Hypothalamus (tissue), 51 donors: Measurements from ENCODE around the gene NUDT12.

ENCODE experiments used
- DNase-seq, 51 donors: peaks; one replicate each; lab custom pipeline; 2025; lab: John Stamatoyannopoulos, UW

The NUDT12 gene

DNA sequence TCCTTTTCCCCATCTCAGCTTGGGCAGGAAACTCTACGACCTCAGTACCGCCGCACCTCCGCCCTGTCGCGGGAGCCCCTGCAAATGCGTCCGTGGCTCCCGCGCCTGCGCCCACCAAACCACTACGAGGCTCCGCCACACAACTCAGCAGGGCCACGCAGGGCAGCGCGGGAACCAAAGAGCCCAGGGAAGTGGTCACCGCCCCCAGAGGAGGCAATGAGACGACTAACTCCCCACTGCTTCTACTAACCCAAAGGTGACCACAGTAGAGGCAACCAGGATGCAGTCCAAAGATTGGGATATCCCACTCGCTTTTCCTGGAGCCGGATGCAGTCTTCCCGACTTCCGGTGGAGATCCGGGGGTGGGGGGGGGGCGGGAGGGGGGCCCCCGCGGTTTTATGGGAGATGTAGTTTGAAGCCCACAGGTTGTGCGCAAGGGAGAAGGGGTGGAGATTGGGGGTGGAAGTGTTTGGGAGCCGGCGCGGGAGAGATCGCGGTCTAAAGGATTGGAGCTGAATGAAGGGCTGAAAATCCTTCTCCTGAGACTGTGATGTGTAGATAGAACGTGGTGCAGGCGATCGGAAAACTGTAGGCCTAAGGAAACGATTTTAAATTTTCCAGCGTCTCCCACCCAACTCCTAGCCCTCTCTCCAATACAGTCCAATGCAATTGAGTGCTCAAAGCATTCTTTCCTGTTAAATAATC, at the start of gene NUDT12:
Gene NUDT12, minus strand, starts transcription at position 337 of the 705 bp plus-strand sequence. CDS start 2,541 bp downstream, outside the sequence.
- peak in 50 of 51 donors; percentile 34 to 98 (median 78) for DNase-seq

DNA sequence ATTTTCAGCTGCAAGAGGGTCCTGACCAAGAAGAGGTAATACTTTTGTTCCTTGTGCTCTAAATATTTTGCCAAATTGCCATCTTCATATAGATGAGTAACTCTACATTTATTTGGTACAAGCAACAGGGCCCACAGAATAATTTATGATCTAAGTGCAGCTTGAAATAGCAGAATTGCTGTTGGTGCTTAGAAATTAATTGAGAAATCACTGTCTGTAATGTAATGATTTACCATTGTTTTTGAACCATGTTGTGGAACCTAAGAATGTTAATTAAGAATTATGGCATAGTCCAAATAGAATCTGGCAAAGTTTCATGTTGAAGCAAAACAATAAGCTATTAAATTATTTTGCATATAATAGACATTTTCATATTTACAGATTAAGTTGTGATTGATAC, 44.8 kb upstream of the NUDT12 start:
- DNase-seq = no peak

DNA sequence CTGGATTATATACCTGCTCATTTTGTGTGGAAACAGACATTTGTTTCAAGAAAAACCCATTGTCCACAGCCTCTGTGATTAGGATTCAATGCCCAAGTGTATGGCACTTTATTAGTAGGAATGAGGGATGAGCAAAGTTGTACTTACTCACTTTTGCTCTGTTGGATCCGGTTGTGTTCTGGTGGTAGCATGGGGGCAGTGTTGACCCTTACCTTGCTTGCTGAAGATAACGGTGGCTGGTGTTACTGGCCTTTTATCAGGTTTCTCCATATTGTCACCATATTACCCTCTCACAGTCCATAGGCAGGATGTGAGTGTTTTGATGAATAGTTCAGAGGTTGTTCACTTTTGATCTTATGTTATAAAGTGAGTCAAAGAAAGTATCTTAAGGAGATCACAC, 42.7 kb upstream of the NUDT12 start:
- DNase-seq = no peak

DNA sequence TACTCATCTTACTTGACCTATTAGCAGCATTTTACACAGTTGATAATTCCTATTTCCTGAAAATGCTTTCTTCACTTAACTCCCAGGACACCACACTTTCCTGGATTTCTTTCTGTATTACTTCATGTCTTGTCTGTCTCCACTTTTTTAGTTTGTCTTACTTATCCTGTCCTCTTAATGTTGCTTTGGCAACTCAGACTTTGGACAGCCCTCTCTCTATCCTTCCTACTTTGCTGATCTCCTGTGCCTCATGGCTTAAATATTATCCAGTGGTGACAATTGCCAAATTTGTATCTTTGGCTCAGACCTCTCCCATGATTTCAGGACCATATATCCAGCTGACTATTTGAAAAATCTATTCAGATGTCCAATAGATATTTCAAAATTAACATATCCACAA, 39.8 kb upstream of the NUDT12 start:
- DNase-seq = no peak

DNA sequence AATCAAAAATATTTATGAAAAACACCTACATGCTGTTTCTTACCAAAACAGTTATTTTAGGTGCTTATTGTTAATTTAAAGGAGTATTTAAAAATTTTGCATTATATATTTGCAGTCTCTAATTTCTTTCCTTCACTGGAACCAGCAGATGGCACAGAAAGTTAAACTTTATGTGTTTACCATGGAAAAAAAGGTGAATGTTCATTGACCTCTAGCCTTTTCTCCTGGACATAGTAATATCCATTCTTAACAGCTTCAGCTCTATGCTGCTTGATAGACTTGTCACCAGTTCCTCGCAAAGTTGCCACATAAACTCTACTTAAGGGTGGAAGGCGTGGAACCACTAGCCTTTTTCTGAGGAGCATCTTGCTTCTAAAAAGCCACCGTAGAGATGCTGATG, 38.7 kb upstream of the NUDT12 start:
- no peak for DNase-seq

DNA sequence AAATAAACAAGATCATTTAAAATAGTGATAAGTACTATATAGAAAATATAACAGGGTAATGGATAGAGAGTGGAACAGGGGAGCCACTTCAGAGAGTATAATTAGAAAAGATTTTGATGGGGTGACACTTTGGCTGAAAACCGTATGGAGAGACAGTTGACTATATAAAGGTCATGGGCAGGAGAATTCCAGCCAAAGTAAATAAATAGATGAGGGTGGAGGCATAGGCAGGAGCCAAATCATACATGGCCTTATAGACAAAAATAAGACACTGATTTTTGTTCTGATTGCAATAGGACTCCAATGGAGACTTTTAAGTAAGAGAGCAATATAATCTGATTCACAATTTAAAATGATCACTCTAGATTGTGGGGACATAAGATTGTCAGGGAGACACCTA, 37.5 kb upstream of the NUDT12 start:
- no peak for DNase-seq

DNA sequence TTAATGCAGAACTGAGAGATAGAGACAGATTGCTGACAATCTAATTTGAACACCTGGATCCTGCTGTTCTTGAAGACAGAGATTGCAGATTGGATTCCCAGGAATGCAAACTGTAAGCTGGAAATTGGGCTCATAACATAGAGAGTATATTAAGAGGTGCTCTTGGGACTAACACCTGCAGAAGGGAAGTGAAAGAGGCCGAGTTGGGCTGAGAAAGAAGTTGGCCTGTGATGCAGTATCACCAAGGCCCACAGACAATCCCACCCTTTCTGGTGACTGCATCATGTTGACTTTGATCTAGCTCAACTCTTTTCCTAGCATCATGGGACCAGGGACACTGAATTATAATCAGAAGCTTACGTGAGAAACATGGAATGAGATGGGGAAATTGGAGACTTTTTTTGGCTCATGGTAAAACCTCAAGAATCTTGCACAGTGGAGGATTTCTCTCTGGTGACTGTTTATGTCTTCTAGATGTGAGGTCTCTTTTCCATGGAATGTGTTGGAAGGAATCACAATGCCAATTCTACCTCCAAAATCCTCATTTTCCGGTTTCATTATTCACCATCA, 36.5 kb upstream of the NUDT12 start:
- DNase-seq = no peak

DNA sequence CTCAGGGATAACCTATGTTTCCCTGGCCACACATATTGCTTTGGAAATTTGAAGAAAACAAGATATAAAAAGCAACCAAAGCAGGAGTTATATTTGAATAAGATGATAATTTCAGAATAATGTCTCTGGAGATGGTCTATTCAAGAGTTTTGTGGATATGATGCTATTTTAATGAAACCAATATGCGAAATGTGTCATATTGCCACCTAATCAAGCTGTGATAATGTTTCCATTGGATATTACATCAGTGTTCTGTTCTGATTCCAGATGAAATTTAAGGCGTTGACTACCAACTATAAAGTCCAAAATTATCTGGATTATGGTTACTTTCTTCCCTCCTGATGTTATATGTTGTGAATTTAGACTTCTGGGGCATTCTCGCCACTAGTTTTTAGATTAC, 27.6 kb upstream of the NUDT12 start:
- no peak for DNase-seq

DNA sequence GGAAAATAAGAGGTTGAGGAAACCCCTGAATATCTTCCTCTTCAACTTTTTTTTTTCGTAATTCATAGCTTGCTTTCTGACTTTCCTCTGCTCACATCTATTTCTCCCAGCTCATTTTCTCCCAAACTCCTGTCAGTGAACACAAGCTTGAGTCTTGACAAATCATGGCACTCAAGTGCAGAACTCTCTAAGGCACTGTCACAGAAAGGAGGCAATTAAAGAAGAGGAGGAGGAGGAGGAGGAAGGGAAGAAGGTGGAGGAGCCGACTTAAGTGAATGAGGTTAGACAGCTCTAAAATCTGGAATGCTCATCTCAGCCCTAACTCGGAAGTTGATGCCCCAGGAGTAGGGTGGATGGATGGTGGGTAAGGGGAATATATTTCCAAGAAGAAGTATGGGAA, 27.2 kb upstream of the NUDT12 start:
- no peak for DNase-seq

DNA sequence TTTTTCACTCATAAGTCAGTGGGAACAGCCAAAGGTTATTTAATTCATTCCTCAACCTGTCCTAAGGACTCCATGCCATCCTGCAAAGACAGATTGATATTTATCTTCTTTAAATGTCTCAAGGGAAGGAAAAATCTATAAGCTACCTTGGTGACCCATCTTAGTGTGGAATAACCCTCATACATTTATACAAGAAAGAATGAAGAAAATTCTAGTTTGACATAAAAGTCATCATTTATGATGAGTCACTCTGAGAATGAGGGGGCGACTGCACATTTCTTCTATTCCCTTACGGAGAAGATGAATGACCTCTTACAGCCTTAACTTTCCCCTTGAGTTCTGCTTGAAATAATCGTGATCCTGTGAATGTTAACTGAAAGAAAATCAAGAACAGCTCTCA, 26.8 kb upstream of the NUDT12 start:
- no peak for DNase-seq

DNA sequence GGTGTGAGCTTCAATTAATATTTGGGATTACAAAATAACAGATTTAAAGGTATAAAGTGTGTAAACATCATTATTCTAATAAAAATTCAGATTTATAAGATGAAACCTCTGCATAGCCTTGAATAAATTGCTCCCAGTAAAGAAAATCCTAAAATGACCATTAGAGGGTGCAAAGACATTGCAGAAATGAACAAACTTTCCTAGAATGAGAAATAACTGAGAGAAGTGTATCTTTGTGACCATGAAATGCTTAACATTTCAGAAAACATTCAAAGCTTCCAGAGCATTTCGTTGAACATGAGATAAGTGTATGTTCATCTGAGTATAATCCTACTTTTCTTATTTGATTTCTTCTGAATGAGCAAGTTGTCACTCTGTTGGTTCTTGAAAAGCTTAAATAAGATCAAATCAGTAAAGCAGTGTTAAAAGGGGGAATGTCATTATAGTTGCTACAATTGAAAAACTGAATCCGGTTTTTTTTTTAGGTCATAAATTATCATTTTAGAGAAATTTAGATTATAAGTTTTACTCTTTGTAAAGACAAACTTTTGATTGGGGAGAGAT, 24.7 kb upstream of the NUDT12 start:
- no peak for DNase-seq

DNA sequence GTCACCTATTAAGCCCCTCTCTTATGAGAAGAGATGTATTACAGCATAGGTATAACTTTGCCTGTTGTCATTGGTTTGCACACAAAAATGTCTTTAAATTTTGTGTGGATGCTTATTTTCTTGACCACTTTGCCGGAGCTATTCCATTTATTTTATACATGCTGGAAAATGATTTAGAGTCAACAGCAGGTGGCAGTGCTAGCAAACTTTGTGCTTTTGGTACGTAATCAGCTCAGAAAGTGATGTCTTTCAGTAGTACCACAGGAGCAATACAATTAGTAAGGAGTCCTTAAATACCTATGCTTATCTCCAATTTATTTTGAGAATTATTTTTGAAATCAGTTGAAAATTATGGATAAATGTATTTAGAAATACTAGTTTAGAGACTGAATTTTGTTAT, 19.8 kb upstream of the NUDT12 start:
- DNase-seq = peak in 19 of 51 donors; percentile 0 to 48 (median 6)

DNA sequence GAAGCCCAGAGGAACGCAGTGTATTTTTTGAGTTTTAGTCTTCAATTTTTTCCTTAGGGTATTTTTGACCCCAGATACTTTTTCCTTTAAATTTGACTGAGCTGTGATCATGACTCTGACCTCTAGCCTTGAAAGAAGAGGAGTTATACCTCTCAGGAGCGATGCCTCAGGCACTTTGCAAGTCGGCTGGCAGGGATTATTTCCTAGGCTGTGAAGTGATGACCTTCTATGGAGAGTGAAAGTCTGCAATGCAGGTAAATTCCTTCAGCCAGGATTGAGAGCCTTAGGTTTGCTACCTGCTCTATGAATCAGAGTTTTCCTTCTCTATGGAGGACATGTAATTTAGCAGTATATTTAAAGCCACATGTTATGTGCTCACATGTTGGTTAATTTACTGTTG, 10.8 kb upstream of the NUDT12 start:
- DNase-seq = no peak

DNA sequence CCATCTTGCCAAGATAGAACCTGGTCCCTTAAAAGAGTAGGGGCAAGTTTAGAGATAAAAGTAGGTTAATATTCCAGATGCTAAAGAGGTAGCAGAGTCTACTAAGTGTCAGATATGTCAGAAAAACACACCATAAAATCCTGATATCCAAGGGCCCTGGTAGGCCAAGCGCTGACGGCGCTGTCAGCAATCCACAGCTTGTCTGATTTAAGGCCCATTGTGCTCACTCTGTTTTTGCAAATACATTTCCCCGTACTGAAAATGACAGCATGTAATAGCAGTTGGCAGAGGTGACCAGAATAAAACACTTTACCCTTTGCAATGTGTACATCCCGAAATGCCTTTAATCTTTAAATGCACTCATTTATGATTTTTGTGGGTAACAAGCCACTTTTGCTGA, 9.9 kb upstream of the NUDT12 start:
- DNase-seq = no peak

DNA sequence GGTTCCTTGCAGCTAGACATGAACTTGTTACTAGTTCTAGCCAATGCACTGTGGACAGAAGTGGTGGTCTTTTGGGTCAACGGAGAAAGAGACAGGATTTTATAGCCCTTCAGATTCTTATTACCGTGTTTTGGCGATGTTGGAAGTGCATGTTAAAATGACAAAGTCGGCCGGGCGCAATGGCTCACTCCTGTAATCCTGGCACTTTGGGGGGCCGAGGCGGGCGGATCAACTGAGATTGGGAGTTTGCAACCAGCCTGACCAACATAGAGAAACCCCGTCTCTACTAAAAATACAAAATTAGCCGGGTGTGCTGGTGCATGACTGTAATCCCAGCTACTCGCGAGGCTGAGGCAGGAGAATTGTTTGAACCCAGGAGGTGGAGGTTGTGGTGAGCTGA, 9.1 kb upstream of the NUDT12 start:
- DNase-seq = no peak

DNA sequence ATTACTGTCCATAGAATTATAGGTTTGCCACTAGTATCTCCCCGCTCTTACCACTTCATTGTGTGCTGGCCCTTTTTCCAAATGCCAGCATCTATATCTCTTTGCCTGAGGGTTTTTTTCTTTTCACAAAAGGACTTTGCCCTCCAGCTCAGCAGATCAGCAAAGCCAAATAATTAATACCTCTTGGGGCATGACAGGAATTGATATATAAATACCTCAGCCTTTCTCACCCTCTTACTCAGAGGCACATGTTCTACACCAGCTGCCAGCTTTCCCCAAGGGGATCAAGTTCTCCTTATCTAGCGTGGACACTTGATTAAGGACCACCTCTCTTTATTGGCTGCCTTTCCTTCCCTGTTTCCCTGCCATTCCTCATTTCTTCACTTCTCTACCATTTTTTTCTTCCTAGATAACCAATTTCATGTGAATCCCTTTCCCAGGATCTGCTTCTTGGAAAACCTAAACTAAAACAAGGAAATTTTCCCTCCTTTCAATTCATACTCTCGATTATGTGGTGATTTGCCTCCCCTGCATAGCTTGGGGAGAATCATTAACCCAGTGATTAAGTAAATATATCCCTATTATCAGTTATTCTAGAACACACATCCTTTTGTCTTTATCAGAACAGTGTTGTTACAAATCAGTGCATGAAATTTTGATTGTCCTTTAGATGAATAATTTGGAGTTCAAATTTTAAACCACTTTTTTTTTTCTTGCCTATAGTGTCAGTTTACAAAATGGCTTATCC, 6.9 kb upstream of the NUDT12 start:
- DNase-seq = no peak

DNA sequence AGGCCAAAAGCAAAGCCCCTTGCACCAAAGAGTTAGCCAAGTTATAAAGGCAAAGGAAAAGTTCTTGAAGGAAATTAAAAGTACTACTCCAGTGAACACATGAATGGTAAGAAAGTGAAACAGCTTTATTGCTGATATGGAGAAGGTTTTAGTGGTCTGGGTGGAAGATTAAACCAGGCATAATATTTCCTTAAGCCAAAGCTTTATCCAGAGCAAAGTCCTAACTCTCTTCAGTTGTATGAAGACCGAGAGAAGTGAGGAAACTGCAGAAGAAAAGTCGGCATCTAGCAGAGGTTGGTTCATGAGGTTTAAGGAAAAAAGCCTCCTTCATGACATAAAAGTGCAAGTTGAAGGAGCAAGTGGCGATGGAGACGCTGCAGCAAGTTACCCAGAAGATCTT, 3.1 kb upstream of the NUDT12 start:
- no peak for DNase-seq

DNA sequence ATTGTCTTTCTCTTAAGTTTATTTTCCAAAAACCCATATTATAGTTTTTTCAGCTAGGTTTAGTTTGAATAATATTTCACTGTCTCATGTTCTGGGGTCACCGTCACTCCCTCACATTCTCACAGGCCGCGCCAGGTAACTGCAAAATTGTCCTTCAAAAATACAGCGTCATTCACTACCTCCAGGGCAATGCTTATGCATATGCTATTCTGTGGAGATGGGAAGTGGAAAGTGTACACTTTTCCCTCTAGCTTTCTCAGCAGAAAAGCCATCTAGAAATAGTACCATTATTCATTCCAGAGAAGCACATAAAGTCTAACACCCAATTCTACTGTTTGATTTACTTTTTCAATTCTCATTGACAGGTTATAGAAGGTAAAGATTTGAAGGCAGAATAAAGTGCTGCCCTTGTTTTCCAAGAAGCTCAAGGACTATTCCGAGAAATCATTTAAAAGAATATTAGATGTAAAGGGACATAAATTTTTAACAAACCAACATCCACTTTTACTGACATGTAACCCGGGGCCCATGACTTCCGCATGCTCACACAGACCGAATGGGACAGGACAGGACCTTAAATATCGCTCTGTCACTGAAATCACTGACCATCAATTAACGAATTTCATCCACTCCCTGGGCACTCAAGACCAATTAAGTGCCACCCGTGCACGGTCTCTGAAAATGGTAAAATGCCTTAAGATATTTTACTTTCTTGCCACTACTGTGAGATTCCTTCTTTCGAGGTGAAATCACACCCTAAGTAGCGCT, 720 bp downstream of the NUDT12 start:
- peak in 8 of 51 donors; percentile 2 to 33 (median 27) for DNase-seq

DNA sequence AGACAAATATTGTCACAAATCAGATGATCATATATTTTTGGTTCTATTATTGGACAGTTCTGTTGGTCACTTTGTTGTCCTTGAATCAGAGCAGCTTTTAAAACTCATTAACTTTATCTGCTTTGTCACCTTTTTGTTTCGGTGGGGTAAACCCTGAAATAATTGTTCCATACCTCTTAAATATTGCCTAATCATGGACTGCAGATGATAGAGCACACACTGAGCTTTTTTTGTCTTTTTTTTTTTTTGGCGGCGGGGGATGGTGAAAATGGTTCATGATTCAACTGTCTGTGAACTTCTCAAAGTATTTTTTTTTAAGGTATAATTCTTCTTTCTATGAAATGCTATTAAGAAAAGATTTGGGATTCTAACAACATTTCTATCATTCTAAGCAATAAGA, 1.8 kb downstream of the NUDT12 start:
- no peak for DNase-seq

DNA sequence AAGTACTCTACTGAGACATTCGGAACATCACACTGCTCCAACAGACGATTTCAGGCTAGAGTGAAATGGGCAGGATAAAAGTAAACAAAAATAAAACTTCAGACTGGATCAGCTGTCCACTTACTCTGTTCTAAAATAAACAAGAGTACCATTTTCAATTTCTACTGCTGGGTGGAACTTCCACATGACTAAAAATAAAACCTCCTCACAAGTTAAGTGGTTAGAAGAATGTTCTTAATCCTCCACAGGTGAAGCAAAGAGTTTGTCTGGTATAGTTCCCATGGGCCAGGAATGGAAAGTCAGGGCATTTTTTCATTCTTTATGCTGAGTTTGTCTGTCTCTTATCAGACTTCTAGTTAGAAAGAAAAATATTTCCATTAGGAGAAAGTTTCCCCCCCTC, 15.7 kb downstream of the NUDT12 start:
- no peak for DNase-seq

DNA sequence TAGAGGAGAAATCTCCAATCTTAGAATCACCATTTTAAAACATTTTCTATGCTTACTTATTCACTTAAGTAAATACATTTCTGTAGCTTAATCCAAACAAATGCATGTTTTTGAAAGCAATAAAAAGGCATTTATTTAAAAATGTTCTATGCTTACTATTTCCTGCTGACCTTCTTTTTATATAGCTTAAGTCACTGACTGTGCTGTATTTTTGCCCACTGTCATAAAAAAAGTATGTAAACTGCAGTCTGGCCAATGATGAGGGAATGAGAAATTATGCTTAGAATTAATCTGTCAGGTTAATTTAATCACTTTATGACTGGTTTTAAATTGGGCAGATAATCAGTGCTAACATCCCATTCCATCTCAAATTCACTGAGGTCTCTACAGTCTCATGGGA, 20.1 kb downstream of the NUDT12 start:
- no peak for DNase-seq
